CD14-positive monocyte (primary cell): ENCODE data around the gene NR2F1. TPM values are rescaled to one million over a fixed set of nuclear protein-coding genes. Genes with fewer than 3 reads are reported as not detected.
A peak's percentile ranks its signal among the peaks of the same experiment; 100 is the strongest.

ENCODE experiments used
- DNase-seq, 3 donors: peaks; one replicate each; pipeline ENCODE4 v3.0.0-alpha.2; 2011 to 2022
- H2AFZ ChIP-seq: 2 replicates; pipeline ENCODE4 v1.6.0; 2012; ENCODE audit warnings: mild to moderate bottlenecking, low read depth, low read length, inconsistent platforms; ENCODE audit not compliant: insufficient read depth, poor library complexity, severe bottlenecking
- H3K27ac ChIP-seq, 2 donors: 1 replicate in 1 of 2; 2 replicates in 1 of 2; pipeline ENCODE4 v1.5.1; 2012 to 2013; ENCODE audit warnings: low read length in 2 of 2, control low read depth in 1 of 2, inconsistent platforms in 1 of 2, low read depth in 1 of 2, mild to moderate bottlenecking in 1 of 2
- H3K27me3 ChIP-seq, 2 donors: one replicate each; pipeline versions ENCODE4 v1.6.0 to v1.6.1; 2011 to 2013; ENCODE audit warnings: low read length in 2 of 2; ENCODE audit not compliant: control insufficient read depth in 2 of 2, insufficient read depth in 2 of 2
- H3K36me3 ChIP-seq, 2 donors: replicated peaks in 1 of 2; 1 replicate in 1 of 2; 2 replicates in 1 of 2; pipeline versions ENCODE4 v1.5.1 to v1.6.1; 2012 to 2013; ENCODE audit warnings: low read length in 2 of 2, control low read depth in 1 of 2, inconsistent platforms in 1 of 2, mild to moderate bottlenecking in 1 of 2; ENCODE audit not compliant: insufficient read depth in 2 of 2, control insufficient read depth in 1 of 2
- H3K4me1 ChIP-seq, 2 donors: 1 replicate in 1 of 2; 2 replicates in 1 of 2; pipeline versions ENCODE4 v1.5.1 to v1.6.1; 2012 to 2013; ENCODE audit warnings: low read length in 2 of 2, control low read depth in 1 of 2, inconsistent platforms in 1 of 2, mild to moderate bottlenecking in 1 of 2, moderate library complexity in 1 of 2; ENCODE audit not compliant: insufficient read depth in 2 of 2, control insufficient read depth in 1 of 2
- H3K4me2 ChIP-seq: replicated peaks from 2 replicates; pipeline ENCODE3; 2012; ENCODE audit warnings: low read length, moderate library complexity, mild to moderate bottlenecking; ENCODE audit not compliant: poor library complexity, severe bottlenecking; ENCODE audit errors: extremely low read depth
- H3K4me3 ChIP-seq, 3 experiments: fragments of 200-600 bp in 1 of 3; sonication (generic) in 1 of 3; replicated peaks in 1 of 3; 1 replicate in 2 of 3; 2 replicates in 1 of 3; pipeline ENCODE4 v1.5.1; 2011 to 2013; ENCODE audit warnings: low read length in 3 of 3, mild to moderate bottlenecking in 3 of 3, control low read depth in 2 of 3, low read depth in 2 of 3, inconsistent platforms in 1 of 3, moderate library complexity in 1 of 3
- H3K79me2 ChIP-seq: 2 replicates; pipeline ENCODE4 v1.6.0; 2012; ENCODE audit warnings: mild to moderate bottlenecking, control low read depth, inconsistent platforms, low read length, moderate library complexity; ENCODE audit not compliant: insufficient read depth
- H3K9ac ChIP-seq: 2 replicates; pipeline ENCODE4 v1.6.0; 2017; ENCODE audit warnings: low read length, mild to moderate bottlenecking; ENCODE audit not compliant: insufficient read depth, poor library complexity, severe bottlenecking
- H3K9me3 ChIP-seq, 2 donors: replicated peaks in 1 of 2; 1 replicate in 1 of 2; 2 replicates in 1 of 2; pipeline versions ENCODE4 v1.5.1 to v1.6.1; 2012 to 2013; ENCODE audit warnings: low read length in 2 of 2, control low read depth in 1 of 2; ENCODE audit not compliant: control insufficient read depth in 1 of 2, insufficient read depth in 1 of 2
- H4K20me1 ChIP-seq: 2 replicates; pipeline ENCODE4 v1.6.0; 2012; ENCODE audit warnings: mild to moderate bottlenecking, low read length, control low read depth, moderate library complexity; ENCODE audit not compliant: insufficient read depth
- H3K27ac Mint-ChIP-seq, 7 donors: one replicate each; pipeline ENCODE4 v1.8.0; 2020; ENCODE audit warnings: mild to moderate bottlenecking in 7 of 7, mixed read lengths in 7 of 7, moderate library complexity in 6 of 7, inconsistent platforms in 2 of 7
- H3K27me3 Mint-ChIP-seq, 3 donors: one replicate each; pipeline ENCODE4 v1.8.0; 2021 to 2022; ENCODE audit warnings: low read depth in 3 of 3, mild to moderate bottlenecking in 3 of 3, mixed read lengths in 3 of 3, moderate library complexity in 3 of 3, inconsistent platforms in 1 of 3
- H3K36me3 Mint-ChIP-seq, 2 donors: one replicate each; pipeline ENCODE4 v1.8.0; 2020; ENCODE audit warnings: mixed read lengths in 2 of 2, inconsistent platforms in 1 of 2, mild to moderate bottlenecking in 1 of 2
- H3K4me1 Mint-ChIP-seq: one replicate; pipeline ENCODE4 v1.8.0; 2020; ENCODE audit warnings: mild to moderate bottlenecking, mixed read lengths
- H3K4me3 Mint-ChIP-seq, 2 donors: one replicate each; pipeline ENCODE4 v1.8.0; 2020; ENCODE audit warnings: mild to moderate bottlenecking in 2 of 2, mixed read lengths in 2 of 2, moderate library complexity in 1 of 2
- H3K9me3 Mint-ChIP-seq, 7 donors: one replicate each; pipeline ENCODE4 v1.8.0; 2020 to 2022; ENCODE audit warnings: mixed read lengths in 7 of 7, mild to moderate bottlenecking in 6 of 7, moderate library complexity in 6 of 7, inconsistent platforms in 2 of 7
- WGBS: methylation state at CpG from one replicate; pipeline ENCODE4 v1.1.5; 2013; ENCODE audit warnings: missing lambda C conversion rate; ENCODE audit not compliant: insufficient coverage; 5-methylcytosine and 5-hydroxymethylcytosine counted together
- intact Hi-C, 2 donors: fragments of 100-400 bp; cut with micrococcal nuclease; formaldehyde crosslinking; loops; one replicate each; pipeline versions ENCODE4 v1.15.0 to v1.15.1; 2023
- polyA plus RNA-seq, 3 donors: library from polyadenylated mRNA; depleted of rRNA in 1 of 3; unstranded in 2 of 3; stranded (reverse) in 1 of 3; fragments of 300-500 nt in 2 of 3; fragments of >200 nt in 1 of 3; fragmentation: Illumina TruSeq in 2 of 3; gene quantifications; 1 replicate in 2 of 3; 2 replicates in 1 of 3; pipeline ENCODE4 v1.2.3, GENCODE V29; 2012 to 2021
- TF ChIP-seq, protein P1 (sequence below): fragments of 200-600 bp; IDR thresholded peaks from one replicate; pipeline ENCODE4 v1.8.0; 2022; ENCODE audit warnings: antibody characterized with exemption, mild to moderate bottlenecking

Gene NR2F1
- polyA plus RNA-seq, 3 donors, result not detected

DNA sequence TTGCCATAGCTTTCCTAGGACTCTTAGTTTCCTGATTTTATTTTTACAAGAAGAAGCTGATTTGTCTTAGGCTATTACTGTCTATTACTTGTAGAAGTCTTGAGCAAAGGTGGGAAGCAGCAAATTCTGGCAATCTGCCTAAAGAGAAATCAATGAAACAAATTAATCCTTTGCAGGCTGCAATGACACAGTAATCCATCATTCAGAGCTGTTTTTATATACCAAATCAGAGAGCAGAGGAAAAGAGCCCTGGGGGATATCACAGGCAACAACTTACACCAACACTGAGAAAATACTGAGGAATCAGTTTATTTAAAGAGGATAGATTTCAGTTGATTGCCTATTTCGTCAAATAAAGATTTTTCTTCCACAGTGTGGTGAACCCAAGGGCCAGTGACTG is 15.6 kb upstream of the NR2F1 start:
- no CpG with 5 or more reads among the region's 1 CpG for WGBS
- peaks cover 53 to 82% of the 10 kb centered on the region in 2 donors for H3K27me3 ChIP-seq
- H3K36me3 Mint-ChIP-seq, result peaks cover under 1 to 3% of the 10 kb centered on the region in 2 donors
- H3K27ac Mint-ChIP-seq, result no peak overlapping the region
- no peak overlapping the region for H3K4me3 ChIP-seq
- no peaks in the 10 kb centered on the region for H4K20me1 ChIP-seq
- no peak overlapping the region for H2AFZ ChIP-seq
- H3K9me3 ChIP-seq, result peaks cover 5 to 31% of the 10 kb centered on the region in 2 donors
- intact Hi-C loops, result no loop called here
- peaks cover 46 to 64% (median 50%) of the 10 kb centered on the region in 3 donors for H3K27me3 Mint-ChIP-seq
- TF ChIP-seq, protein P1, sequence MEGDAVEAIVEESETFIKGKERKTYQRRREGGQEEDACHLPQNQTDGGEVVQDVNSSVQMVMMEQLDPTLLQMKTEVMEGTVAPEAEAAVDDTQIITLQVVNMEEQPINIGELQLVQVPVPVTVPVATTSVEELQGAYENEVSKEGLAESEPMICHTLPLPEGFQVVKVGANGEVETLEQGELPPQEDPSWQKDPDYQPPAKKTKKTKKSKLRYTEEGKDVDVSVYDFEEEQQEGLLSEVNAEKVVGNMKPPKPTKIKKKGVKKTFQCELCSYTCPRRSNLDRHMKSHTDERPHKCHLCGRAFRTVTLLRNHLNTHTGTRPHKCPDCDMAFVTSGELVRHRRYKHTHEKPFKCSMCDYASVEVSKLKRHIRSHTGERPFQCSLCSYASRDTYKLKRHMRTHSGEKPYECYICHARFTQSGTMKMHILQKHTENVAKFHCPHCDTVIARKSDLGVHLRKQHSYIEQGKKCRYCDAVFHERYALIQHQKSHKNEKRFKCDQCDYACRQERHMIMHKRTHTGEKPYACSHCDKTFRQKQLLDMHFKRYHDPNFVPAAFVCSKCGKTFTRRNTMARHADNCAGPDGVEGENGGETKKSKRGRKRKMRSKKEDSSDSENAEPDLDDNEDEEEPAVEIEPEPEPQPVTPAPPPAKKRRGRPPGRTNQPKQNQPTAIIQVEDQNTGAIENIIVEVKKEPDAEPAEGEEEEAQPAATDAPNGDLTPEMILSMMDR, result no peak
- no peak overlapping the region for H3K9ac ChIP-seq
- DNase-seq, result no peak
- H3K4me2 ChIP-seq, result no peak overlapping the region
- no peak overlapping the region for H3K4me3 Mint-ChIP-seq
- H3K4me1 Mint-ChIP-seq, result peaks cover 19% of the 10 kb centered on the region
- peaks cover 0 to 18% (median 15%) of the 10 kb centered on the region in 7 donors for H3K9me3 Mint-ChIP-seq
- no peaks in the 10 kb centered on the region for H3K79me2 ChIP-seq
- H3K4me1 ChIP-seq, result peaks cover 12% of the 10 kb centered on the region in 2 donors
- no peak overlapping the region for H3K27ac ChIP-seq
- no peaks in the 10 kb centered on the region for H3K36me3 ChIP-seq

DNA sequence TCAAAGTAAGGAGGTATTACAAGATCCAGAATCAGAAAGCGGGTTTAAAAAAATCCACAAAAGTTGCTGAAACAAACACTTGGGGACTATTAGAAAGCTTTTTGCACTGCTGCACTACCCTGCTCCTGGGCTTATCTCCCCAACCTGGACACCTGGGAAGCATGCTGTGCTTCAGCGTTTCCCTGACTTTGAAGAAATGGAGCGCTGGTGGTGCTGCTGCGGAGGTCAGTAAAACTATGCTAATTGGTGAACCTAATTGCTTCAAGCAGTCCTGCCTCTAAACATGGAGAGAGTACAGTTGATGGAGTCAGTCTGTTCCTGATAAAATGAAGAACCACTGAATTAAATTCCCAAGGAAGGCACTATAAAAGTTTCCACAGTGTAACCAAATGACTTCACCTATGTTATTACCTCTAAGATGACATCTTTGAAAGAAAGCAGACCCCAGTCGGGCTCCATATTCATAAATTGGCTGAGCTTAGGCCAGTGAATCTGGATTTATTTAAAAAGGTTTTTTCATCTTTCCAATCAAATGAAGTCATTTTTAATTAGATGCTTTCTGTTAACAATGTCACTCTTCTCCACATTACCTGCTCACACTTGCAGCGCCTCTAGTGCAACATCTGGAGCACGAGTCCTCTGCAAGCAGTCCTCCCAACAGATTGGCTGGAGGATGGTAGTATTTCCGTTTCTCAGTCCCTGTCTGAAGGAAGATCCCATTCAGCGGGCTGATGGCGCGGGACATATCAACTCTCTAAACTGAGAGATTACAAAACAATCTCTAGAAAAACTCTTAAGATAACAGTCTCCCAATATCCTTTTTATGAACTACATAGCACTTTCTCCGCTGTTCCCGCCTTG is 13.5 kb upstream of the NR2F1 start:
- no peaks in the 10 kb centered on the region for H3K36me3 ChIP-seq
- no peaks in the 10 kb centered on the region for H3K79me2 ChIP-seq
- Mint-ChIP-seq H3K36me3 (peaks cover 3% of the 10 kb centered on the region in 2 donors), H3K27me3 (peaks cover 61 to 80% (median 71%) of the 10 kb centered on the region in 3 donors), H3K4me3 (peak overlapping the region; percentile 60 to 82), H3K4me1 (peaks cover 21% of the 10 kb centered on the region), H3K27ac (no peak overlapping the region), H3K9me3 (peaks cover 0 to 17% (median 15%) of the 10 kb centered on the region in 7 donors)
- no peak overlapping the region for H3K9ac ChIP-seq
- H3K4me1 ChIP-seq, result peaks cover 12% of the 10 kb centered on the region in 2 donors
- peaks cover 74 to 92% of the 10 kb centered on the region in 2 donors for H3K27me3 ChIP-seq
- TF ChIP-seq, protein P1, result no peak
- H2AFZ ChIP-seq, result no peak overlapping the region
- no peaks in the 10 kb centered on the region for H4K20me1 ChIP-seq
- intact Hi-C loops, result no loop called here
- no peak for DNase-seq
- peak overlapping the region in 1 of 3 experiments; percentile 71 for H3K4me3 ChIP-seq
- H3K4me2 ChIP-seq, result no peak overlapping the region
- H3K27ac ChIP-seq, result no peak overlapping the region
- H3K9me3 ChIP-seq, result peaks cover 5 to 51% of the 10 kb centered on the region in 2 donors
- 17% methylated on average over 5 of the region's 13 CpGs for WGBS
